ENCODE measurements around the gene TENM4.

- no peak for TF ChIP-seq ZFP3 (CRISPR knock-in tag; IDR thresholded peaks at IDR 0.05)
- TF ChIP-seq OSR1 (CRISPR knock-in tag; IDR thresholded peaks at IDR 0.05), result no peak
- TF ChIP-seq ZNF8 (CRISPR knock-in tag; IDR thresholded peaks at IDR 0.05), result no peak
- TF ChIP-seq, protein P1, sequence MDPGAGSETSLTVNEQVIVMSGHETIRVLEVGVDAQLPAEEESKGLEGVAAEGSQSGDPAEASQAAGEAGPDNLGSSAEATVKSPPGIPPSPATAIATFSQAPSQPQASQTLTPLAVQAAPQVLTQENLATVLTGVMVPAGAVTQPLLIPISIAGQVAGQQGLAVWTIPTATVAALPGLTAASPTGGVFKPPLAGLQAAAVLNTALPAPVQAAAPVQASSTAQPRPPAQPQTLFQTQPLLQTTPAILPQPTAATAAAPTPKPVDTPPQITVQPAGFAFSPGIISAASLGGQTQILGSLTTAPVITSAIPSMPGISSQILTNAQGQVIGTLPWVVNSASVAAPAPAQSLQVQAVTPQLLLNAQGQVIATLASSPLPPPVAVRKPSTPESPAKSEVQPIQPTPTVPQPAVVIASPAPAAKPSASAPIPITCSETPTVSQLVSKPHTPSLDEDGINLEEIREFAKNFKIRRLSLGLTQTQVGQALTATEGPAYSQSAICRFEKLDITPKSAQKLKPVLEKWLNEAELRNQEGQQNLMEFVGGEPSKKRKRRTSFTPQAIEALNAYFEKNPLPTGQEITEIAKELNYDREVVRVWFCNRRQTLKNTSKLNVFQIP (CRISPR knock-in tag; IDR thresholded peaks at IDR 0.05; ENCODE audit: borderline replicate concordance, low read depth), result no peak
- no peak for TF ChIP-seq ARNTL (CRISPR knock-in tag; IDR thresholded peaks at IDR 0.05; ENCODE audit: borderline replicate concordance, low read depth)
- no peak for TF ChIP-seq ZFP30 (CRISPR knock-in tag; IDR thresholded peaks at IDR 0.05)
- TF ChIP-seq ZNF565 (CRISPR knock-in tag; conservative IDR thresholded peaks at IDR 0.05; ENCODE audit: low read depth), result no peak
- TF ChIP-seq PPARA (CRISPR knock-in tag; IDR thresholded peaks at IDR 0.05; ENCODE audit: borderline replicate concordance), result no peak
- no peak for TF ChIP-seq ZC3H10 (CRISPR knock-in tag; IDR thresholded peaks at IDR 0.05)
- TF ChIP-seq TSHZ2 (CRISPR knock-in tag; IDR thresholded peaks at IDR 0.05), result no peak
- no peak for TF ChIP-seq TOX (CRISPR knock-in tag; IDR thresholded peaks at IDR 0.05; ENCODE audit: borderline replicate concordance)
Measured at GRCh38 chr11:79110321-79110720, 330.5 kb downstream of the TENM4 start.
